Tibial nerve (tissue), 3 donors: ENCODE data around the gene LRSAM1.

Source experiments
- CTCF ChIP-seq, 5 experiments: fragments of 200-600 bp in 3 of 5; fragments of 450-650 bp in 2 of 5; sonication (generic) in 3 of 5; IDR thresholded peaks; one replicate each; pipeline ENCODE4 v1.5.1; 2016 to 2019; ENCODE audit warnings: antibody characterized with exemption in 5 of 5, mild to moderate bottlenecking in 3 of 5, moderate library complexity in 2 of 5
- POLR2A ChIP-seq, 2 donors: fragments of 450-650 bp; IDR thresholded peaks; one replicate each; pipeline ENCODE4 v1.6.1; 2017; ENCODE audit warnings: antibody characterized with exemption in 2 of 2, mild to moderate bottlenecking in 2 of 2, moderate library complexity in 2 of 2

- TF ChIP-seq POLR2A (IDR thresholded peaks at IDR 0.05): no peak
- TF ChIP-seq CTCF (IDR thresholded peaks at IDR 0.05): no peak
Measured at GRCh38 chr9:127415657-127416056, 35.7 kb upstream of the LRSAM1 start.
